SU-DHL-6 (cell line): Measurements from ENCODE around the gene RNF130.

Source experiments
- H2AFZ ChIP-seq: fragments of 200-600 bp; sonication (generic); 2 replicates; pipeline ENCODE4 v1.6.1; 2014; ENCODE audit warnings: low read depth, mild to moderate bottlenecking, moderate library complexity, mixed read lengths, antibody characterized with exemption, low read length; ENCODE audit not compliant: severe bottlenecking
- H3F3A ChIP-seq: fragments of 200-600 bp; shearing (Covaris generic); 2 replicates; pipeline ENCODE4 v1.6.0; 2016; ENCODE audit warnings: antibody characterized with exemption, mild to moderate bottlenecking; ENCODE audit not compliant: insufficient read depth
- H3K27ac ChIP-seq: fragments of 200-600 bp; sonication (generic); 2 replicates; pipeline ENCODE4 v1.5.1; 2016; ENCODE audit warnings: low read depth, mild to moderate bottlenecking, low read length, moderate library complexity, mixed read lengths
- H3K27me3 ChIP-seq: fragments of 200-600 bp; sonication (generic), shearing (Covaris generic); 2 replicates; pipeline ENCODE4 v1.6.0; 2014; ENCODE audit warnings: mild to moderate bottlenecking, low read length
- H3K36me3 ChIP-seq: fragments of 200-600 bp; sonication (generic); 2 replicates; pipeline ENCODE4 v1.6.1; 2014; ENCODE audit warnings: mild to moderate bottlenecking, low read length, mixed read lengths
- H3K4me2 ChIP-seq: fragments of 300-600, 200-600 bp; shearing (Covaris generic), sonication (generic); 2 replicates; pipeline ENCODE4 v1.6.0; 2014; ENCODE audit warnings: low read length, low read depth, mild to moderate bottlenecking; ENCODE audit not compliant: poor library complexity, severe bottlenecking
- H3K4me3 ChIP-seq: fragments of 200-600 bp; sonication (generic); 2 replicates; pipeline ENCODE4 v1.5.1; 2014; ENCODE audit warnings: antibody characterized with exemption, low read length, mild to moderate bottlenecking, mixed read lengths; ENCODE audit not compliant: insufficient read depth, poor library complexity, severe bottlenecking
- H3K79me2 ChIP-seq: fragments of 200-600 bp; sonication (generic); 2 replicates; pipeline ENCODE4 v1.6.1; 2014; ENCODE audit warnings: mild to moderate bottlenecking, low read length, moderate library complexity; ENCODE audit not compliant: insufficient read depth
- H3K9ac ChIP-seq: fragments of 200-600 bp; sonication (generic); 2 replicates; pipeline ENCODE4 v1.7.0; 2014; ENCODE audit warnings: mild to moderate bottlenecking, low read length
- H3K9me2 ChIP-seq: fragments of 200-600 bp; sonication (generic); replicated peaks from 2 replicates; pipeline ENCODE4 v1.6.1; 2014; ENCODE audit warnings: low read length; ENCODE audit not compliant: insufficient read depth
- H3K9me3 ChIP-seq: fragments of 200-600 bp; sonication (generic); 2 replicates; pipeline ENCODE4 v1.6.1; 2014; ENCODE audit warnings: low read length, mixed read lengths; ENCODE audit not compliant: insufficient read depth
- H4K20me1 ChIP-seq: fragments of 200-600 bp; sonication (generic); 2 replicates; pipeline ENCODE4 v1.6.1; 2014; ENCODE audit warnings: low read depth, mild to moderate bottlenecking, antibody characterized with exemption, low read length, moderate library complexity, mixed read lengths
- CTCF ChIP-seq: fragments of 200-600 bp; sonication (generic); IDR thresholded peaks from one replicate; pipeline ENCODE4 v1.5.1; 2017; ENCODE audit warnings: antibody characterized with exemption, mild to moderate bottlenecking, low read length, moderate library complexity; ENCODE audit not compliant: insufficient read depth, poor library complexity, severe bottlenecking
- EZH2phosphoT487 ChIP-seq: fragments of 200-600 bp; sonication (generic), shearing (Covaris generic); conservative IDR thresholded peaks from 2 replicates; pipeline ENCODE4 v1.6.1; 2018; ENCODE audit warnings: mild to moderate bottlenecking, antibody characterized with exemption, low read length, moderate library complexity, mixed read lengths

RNF130 gene

GRCh38 chr5:180071531-180072255, at the start of gene RNF130:
Gene RNF130 (minus strand): TSS chr5:180071759. CDS start chr5:180071702, 57 bp downstream.
- Histone ChIP-seq H3F3A (no peaks in the 10 kb centered on the region), H4K20me1 (no peaks in the 10 kb centered on the region), H3K36me3 (no peaks in the 10 kb centered on the region), H3K4me2 (no peak within 1 kb of the TSS), H3K9me3 (no peaks in the 10 kb centered on the region), H3K9me2 (no peaks in the 10 kb centered on the region), H3K79me2 (no peaks in the 10 kb centered on the region), H3K9ac (no peak within 1 kb of the TSS), H3K27ac (no peak within 1 kb of the TSS), H3K4me3 (no peak within 1 kb of the TSS), H3K27me3 (no peaks in the 10 kb centered on the region), H2AFZ (no peak within 1 kb of the TSS)
- TF ChIP-seq EZH2phosphoT487: no peak
- TF ChIP-seq CTCF: no peak

- Histone ChIP-seq H3K4me2 (no peak overlapping the region), H3K27ac (no peak overlapping the region), H4K20me1 (0 out of 2 replicates have a peak, but pooled peaks cover 5% of the 10 kb centered on the region), H3K9me3 (no peaks in the 10 kb centered on the region), H2AFZ (no peak overlapping the region), H3K4me3 (no peak overlapping the region), H3K9me2 (no peaks in the 10 kb centered on the region), H3K36me3 (no peaks in the 10 kb centered on the region), H3K79me2 (no peaks in the 10 kb centered on the region), H3F3A (no peaks in the 10 kb centered on the region), H3K9ac (no peak overlapping the region), H3K27me3 (no peaks in the 10 kb centered on the region)
- TF ChIP-seq CTCF (no peak), EZH2phosphoT487 (no peak)
These were observed 48.9 kb upstream of the RNF130 start for GRCh38 chr5:180120237-180121101.

GRCh38 chr5:180119903-180120236, 48.3 kb upstream of the RNF130 start:
- Histone ChIP-seq H2AFZ (no peak overlapping the region), H3K9me3 (no peaks in the 10 kb centered on the region), H3K27me3 (no peaks in the 10 kb centered on the region), H4K20me1 (0 out of 2 replicates have a peak, but pooled peaks cover 5% of the 10 kb centered on the region), H3K9me2 (no peaks in the 10 kb centered on the region), H3K9ac (no peak overlapping the region), H3K36me3 (no peaks in the 10 kb centered on the region), H3K4me2 (no peak overlapping the region), H3K27ac (no peak overlapping the region), H3K4me3 (no peak overlapping the region), H3K79me2 (no peaks in the 10 kb centered on the region), H3F3A (no peaks in the 10 kb centered on the region)
- TF ChIP-seq EZH2phosphoT487 (no peak), CTCF (no peak)
